Loucy (cell line): ENCODE data around the gene ENC1.

Experiments used
- H2AFZ ChIP-seq: fragments of 200-600 bp; sonication (generic); 2 replicates; pipeline ENCODE4 v1.6.0; 2016; ENCODE audit warnings: antibody characterized with exemption, mild to moderate bottlenecking, low read length, moderate library complexity
- H3F3A ChIP-seq: fragments of 200-600 bp; 2 replicates; pipeline ENCODE4 v1.6.0; 2016; ENCODE audit warnings: antibody characterized with exemption, low read depth, mild to moderate bottlenecking
- H3K27me3 ChIP-seq: fragments of 200-600 bp; sonication (generic); 2 replicates; pipeline ENCODE4 v1.6.1; 2014; ENCODE audit warnings: low read length, mild to moderate bottlenecking; ENCODE audit not compliant: insufficient read depth, poor library complexity, severe bottlenecking
- H3K36me3 ChIP-seq: fragments of 200-600 bp; sonication (generic); 2 replicates; pipeline ENCODE4 v1.6.1; 2016; ENCODE audit warnings: low read length; ENCODE audit not compliant: insufficient read depth
- H3K4me1 ChIP-seq: fragments of 200-600 bp; sonication (generic); 2 replicates; pipeline ENCODE4 v1.5.1; 2014; ENCODE audit warnings: low read length, mild to moderate bottlenecking; ENCODE audit not compliant: insufficient read depth, poor library complexity, severe bottlenecking
- H3K4me2 ChIP-seq: fragments of 200-600 bp; sonication (generic); 2 replicates; pipeline ENCODE4 v1.6.0; 2014; ENCODE audit warnings: antibody characterized with exemption, low read length, low read depth, mild to moderate bottlenecking; ENCODE audit not compliant: poor library complexity, severe bottlenecking
- H3K4me3 ChIP-seq: fragments of 200-600 bp; sonication (generic); 2 replicates; pipeline ENCODE4 v1.5.1; 2014; ENCODE audit warnings: low read length, mild to moderate bottlenecking, mixed read lengths; ENCODE audit not compliant: poor library complexity, severe bottlenecking
- H3K79me2 ChIP-seq: fragments of 200-600 bp; sonication (generic); 2 replicates; pipeline ENCODE4 v1.6.1; 2014; ENCODE audit warnings: low read length; ENCODE audit not compliant: insufficient read depth
- H3K9ac ChIP-seq: fragments of 200-600 bp; sonication (generic); 2 replicates; pipeline ENCODE4 v1.6.0; 2014; ENCODE audit warnings: mild to moderate bottlenecking, low read depth, low read length, moderate library complexity; ENCODE audit not compliant: poor library complexity, severe bottlenecking
- H3K9me2 ChIP-seq: fragments of 200-600 bp; sonication (generic); replicated peaks from 2 replicates; pipeline ENCODE4 v1.6.1; 2016; ENCODE audit warnings: low read depth, low read length, mixed read lengths
- H3K9me3 ChIP-seq: fragments of 200-600 bp; sonication (generic); 2 replicates; pipeline ENCODE4 v1.6.1; 2014; ENCODE audit warnings: mild to moderate bottlenecking, antibody characterized with exemption, low read length, low read depth; ENCODE audit not compliant: insufficient read depth
- H4K20me1 ChIP-seq: fragments of 200-600 bp; sonication (generic); 2 replicates; pipeline ENCODE4 v1.6.0; 2014; ENCODE audit warnings: antibody characterized with exemption, low read length, mild to moderate bottlenecking; ENCODE audit not compliant: insufficient read depth, poor library complexity, severe bottlenecking
- EZH2phosphoT487 ChIP-seq: fragments of 200-600 bp; IDR thresholded peaks from 2 replicates; pipeline ENCODE4 v1.6.1; 2018; ENCODE audit warnings: antibody characterized with exemption, mild to moderate bottlenecking, moderate library complexity, borderline replicate concordance
- TF ChIP-seq, protein P1 (sequence below): fragments of 200-600 bp; sonication (generic); conservative IDR thresholded peaks from 2 replicates; pipeline ENCODE4 v1.5.1; 2014; ENCODE audit warnings: mild to moderate bottlenecking, antibody characterized with exemption, low read length

The ENC1 gene

DNA sequence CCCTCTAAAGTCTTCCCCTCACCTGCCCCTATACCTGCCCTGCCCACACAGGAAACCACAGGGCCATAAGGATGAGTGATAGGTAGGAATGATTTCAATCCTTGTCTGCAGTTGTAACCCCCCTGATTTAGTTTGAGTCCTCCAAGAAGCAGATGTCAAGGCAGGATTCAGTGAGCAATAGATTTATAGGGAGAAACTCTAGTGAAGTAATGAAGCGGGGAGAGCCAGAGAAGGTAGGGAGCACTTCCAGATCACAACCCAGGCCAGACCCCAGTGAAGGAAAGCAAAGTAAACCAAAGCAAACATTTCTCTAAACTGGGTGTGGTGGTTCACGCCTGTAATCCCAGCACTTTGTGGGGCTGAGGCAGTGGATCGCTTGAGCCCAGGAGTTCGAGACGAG is 22.4 kb downstream of the ENC1 start:
- Histone ChIP-seq H2AFZ (no peak overlapping the region), H3K4me1 (peaks cover 10% of the 10 kb centered on the region), H3K9ac (no peak overlapping the region), H3K9me2 (no peaks in the 10 kb centered on the region), H3K4me2 (no peak overlapping the region), H3K4me3 (no peak overlapping the region), H3F3A (no peaks in the 10 kb centered on the region), H3K27me3 (no peaks in the 10 kb centered on the region), H4K20me1 (no peaks in the 10 kb centered on the region), H3K9me3 (no peaks in the 10 kb centered on the region), H3K79me2 (no peaks in the 10 kb centered on the region), H3K36me3 (no peaks in the 10 kb centered on the region)
- TF ChIP-seq, protein P1, sequence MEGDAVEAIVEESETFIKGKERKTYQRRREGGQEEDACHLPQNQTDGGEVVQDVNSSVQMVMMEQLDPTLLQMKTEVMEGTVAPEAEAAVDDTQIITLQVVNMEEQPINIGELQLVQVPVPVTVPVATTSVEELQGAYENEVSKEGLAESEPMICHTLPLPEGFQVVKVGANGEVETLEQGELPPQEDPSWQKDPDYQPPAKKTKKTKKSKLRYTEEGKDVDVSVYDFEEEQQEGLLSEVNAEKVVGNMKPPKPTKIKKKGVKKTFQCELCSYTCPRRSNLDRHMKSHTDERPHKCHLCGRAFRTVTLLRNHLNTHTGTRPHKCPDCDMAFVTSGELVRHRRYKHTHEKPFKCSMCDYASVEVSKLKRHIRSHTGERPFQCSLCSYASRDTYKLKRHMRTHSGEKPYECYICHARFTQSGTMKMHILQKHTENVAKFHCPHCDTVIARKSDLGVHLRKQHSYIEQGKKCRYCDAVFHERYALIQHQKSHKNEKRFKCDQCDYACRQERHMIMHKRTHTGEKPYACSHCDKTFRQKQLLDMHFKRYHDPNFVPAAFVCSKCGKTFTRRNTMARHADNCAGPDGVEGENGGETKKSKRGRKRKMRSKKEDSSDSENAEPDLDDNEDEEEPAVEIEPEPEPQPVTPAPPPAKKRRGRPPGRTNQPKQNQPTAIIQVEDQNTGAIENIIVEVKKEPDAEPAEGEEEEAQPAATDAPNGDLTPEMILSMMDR, result no peak
- TF ChIP-seq EZH2phosphoT487, result no peak

DNA sequence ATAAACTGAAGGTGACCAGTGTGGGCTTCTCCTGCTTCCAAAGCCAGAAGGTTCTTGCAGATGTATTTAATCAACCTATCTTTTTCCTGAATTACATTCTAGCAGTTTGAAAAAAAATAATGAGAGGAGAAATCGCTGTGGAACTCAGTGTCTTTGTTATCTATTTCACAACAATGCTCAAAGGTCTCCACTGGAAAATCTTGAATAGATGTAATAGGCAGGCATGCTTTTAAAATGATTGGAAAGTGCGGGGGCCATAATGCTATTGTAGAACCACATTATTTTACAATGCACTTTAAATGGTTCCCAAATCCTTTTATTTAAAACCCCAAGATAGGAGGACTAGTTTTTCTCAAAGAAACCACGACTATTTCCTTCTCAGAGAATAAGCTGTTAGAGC is 23.3 kb downstream of the ENC1 start:
- H3K9ac ChIP-seq, result no peak overlapping the region

DNA sequence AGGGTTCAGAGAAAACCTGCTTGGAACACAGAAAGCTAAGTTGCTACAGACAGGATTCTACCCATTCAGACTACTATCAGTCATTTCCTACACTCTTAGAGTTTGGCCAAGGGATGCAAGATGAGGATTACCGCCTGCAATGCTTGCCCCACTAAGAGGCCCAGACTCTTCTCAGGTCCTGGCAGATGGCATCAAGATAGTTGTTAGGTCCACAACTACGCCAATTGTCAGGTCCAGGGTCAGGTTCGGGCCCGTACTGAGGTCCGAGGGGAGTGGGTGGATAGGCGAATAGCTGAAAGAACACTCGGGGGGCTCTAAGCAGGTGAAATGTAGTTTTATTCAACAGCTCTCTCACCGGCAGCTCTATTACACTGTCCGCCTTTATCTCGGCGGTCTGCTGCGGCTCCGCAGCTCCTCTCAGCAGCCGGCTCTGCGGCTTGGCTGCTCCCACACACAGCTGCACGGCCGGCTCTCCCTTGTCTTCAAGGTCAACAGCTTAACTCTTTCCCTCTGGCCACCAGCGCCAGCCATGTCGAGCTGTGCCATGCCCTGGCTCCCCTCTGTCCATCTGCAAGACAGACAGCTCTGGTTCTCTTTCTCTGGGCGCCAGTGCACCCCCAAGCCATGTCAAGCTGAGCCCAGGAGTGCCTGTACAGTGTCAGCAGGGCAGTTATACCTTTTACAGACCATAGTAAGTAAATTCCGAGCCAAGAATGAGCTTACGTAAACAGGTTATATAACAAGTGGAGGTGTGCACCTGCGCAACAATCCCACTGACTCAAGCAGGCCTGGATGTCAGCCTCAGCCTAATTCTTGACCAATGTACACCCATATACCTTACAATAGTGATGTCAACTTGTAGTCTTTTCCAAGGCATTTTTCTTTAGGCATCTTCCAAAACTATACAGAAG is 24.0 kb downstream of the ENC1 start:
- Histone ChIP-seq H4K20me1 (no peaks in the 10 kb centered on the region), H3K4me2 (no peak overlapping the region), H3K9me2 (no peaks in the 10 kb centered on the region), H2AFZ (no peak overlapping the region), H3F3A (no peaks in the 10 kb centered on the region), H3K79me2 (no peaks in the 10 kb centered on the region), H3K9me3 (no peaks in the 10 kb centered on the region), H3K36me3 (no peaks in the 10 kb centered on the region), H3K27me3 (no peaks in the 10 kb centered on the region), H3K9ac (no peak overlapping the region), H3K4me1 (peaks cover 10% of the 10 kb centered on the region), H3K4me3 (no peak overlapping the region)
- TF ChIP-seq, protein P1, result no peak
- TF ChIP-seq EZH2phosphoT487, result no peak

More for the DNA sequence above, 23.3 kb downstream of the ENC1 start:
- Histone ChIP-seq H3F3A (no peaks in the 10 kb centered on the region), H3K9me3 (no peaks in the 10 kb centered on the region), H3K36me3 (no peaks in the 10 kb centered on the region), H3K4me2 (no peak overlapping the region), H3K27me3 (no peaks in the 10 kb centered on the region), H3K79me2 (no peaks in the 10 kb centered on the region), H3K9me2 (no peaks in the 10 kb centered on the region), H3K4me3 (no peak overlapping the region), H3K4me1 (peaks cover 10% of the 10 kb centered on the region), H2AFZ (no peak overlapping the region), H4K20me1 (no peaks in the 10 kb centered on the region)
- TF ChIP-seq, protein P1, result no peak
- TF ChIP-seq EZH2phosphoT487, result no peak
